ENCODE results near the gene CLK2. TPM values are rescaled to one million over a fixed set of nuclear protein-coding genes. Genes with fewer than 3 reads are reported as not detected.

Gene CLK2
- total and polyA plus RNA-seq, 2 experiments from 2014 or later, result 27.2 to 54.6 TPM

Other genes starting within 250 kb of the CLK2 start
- gene DCST2, start 239.7 kb downstream of the CLK2 start, total RNA-seq (2014; rRNA removed; shearing (Covaris generic)), result not detected in 2 replicates
- gene DCST2, start 239.7 kb downstream of the CLK2 start, polyA plus RNA-seq (2016; fragmentation: Nextera tagmentation; extraction: Ambion mirVana), result 0.28 and 0.78 TPM in 2 replicates
- not detected in 2 replicates for gene DCST1, start 239.7 kb downstream of the CLK2 start, total RNA-seq (2014; rRNA removed; shearing (Covaris generic))
- gene DCST1, start 239.7 kb downstream of the CLK2 start, polyA plus RNA-seq (2016; fragmentation: Nextera tagmentation; extraction: Ambion mirVana), result not detected in 2 replicates
- gene ADAM15, start 222.2 kb downstream of the CLK2 start, total RNA-seq (2014; rRNA removed; shearing (Covaris generic)), result 25.9 and 31.1 TPM in 2 replicates
- 24.2 and 25.9 TPM in 2 replicates for gene ADAM15, start 222.2 kb downstream of the CLK2 start, polyA plus RNA-seq (2016; fragmentation: Nextera tagmentation; extraction: Ambion mirVana)
- gene EFNA4, start 209.8 kb downstream of the CLK2 start, total RNA-seq (2014; rRNA removed; shearing (Covaris generic)), result 22.9 and 25.0 TPM in 2 replicates
- 11.1 and 16.4 TPM in 2 replicates for gene EFNA4, start 209.8 kb downstream of the CLK2 start, polyA plus RNA-seq (2016; fragmentation: Nextera tagmentation; extraction: Ambion mirVana)
- 13.6 and 14.5 TPM in 2 replicates for gene EFNA3, start 194.7 kb downstream of the CLK2 start, total RNA-seq (2014; rRNA removed; shearing (Covaris generic))
- gene EFNA3, start 194.7 kb downstream of the CLK2 start, polyA plus RNA-seq (2016; fragmentation: Nextera tagmentation; extraction: Ambion mirVana), result 10.3 and 13.5 TPM in 2 replicates
- gene EFNA1, start 145.6 kb downstream of the CLK2 start, total RNA-seq (2014; rRNA removed; shearing (Covaris generic)), result 2.1 and 5.1 TPM in 2 replicates
- 3.2 and 5.1 TPM in 2 replicates for gene EFNA1, start 145.6 kb downstream of the CLK2 start, polyA plus RNA-seq (2016; fragmentation: Nextera tagmentation; extraction: Ambion mirVana)
- 30.0 and 50.5 TPM in 2 replicates for gene SLC50A1, start 137.7 kb downstream of the CLK2 start, total RNA-seq (2014; rRNA removed; shearing (Covaris generic))
- gene SLC50A1, start 137.7 kb downstream of the CLK2 start, polyA plus RNA-seq (2016; fragmentation: Nextera tagmentation; extraction: Ambion mirVana), result 63.9 and 65.4 TPM in 2 replicates
- gene DPM3, start 133.0 kb downstream of the CLK2 start, total RNA-seq (2014; rRNA removed; shearing (Covaris generic)), result 13.6 and 19.2 TPM in 2 replicates
- 71.4 and 76.5 TPM in 2 replicates for gene DPM3, start 133.0 kb downstream of the CLK2 start, polyA plus RNA-seq (2016; fragmentation: Nextera tagmentation; extraction: Ambion mirVana)
- 101 and 106 TPM in 2 replicates for gene KRTCAP2, start 100.2 kb downstream of the CLK2 start, total RNA-seq (2014; rRNA removed; shearing (Covaris generic))
- gene KRTCAP2, start 100.2 kb downstream of the CLK2 start, polyA plus RNA-seq (2016; fragmentation: Nextera tagmentation; extraction: Ambion mirVana), result 579 and 628 TPM in 2 replicates
- 15.4 and 18.8 TPM in 2 replicates for gene TRIM46, start 99.7 kb downstream of the CLK2 start, total RNA-seq (2014; rRNA removed; shearing (Covaris generic))
- 7.4 and 8.1 TPM in 2 replicates for gene TRIM46, start 99.7 kb downstream of the CLK2 start, polyA plus RNA-seq (2016; fragmentation: Nextera tagmentation; extraction: Ambion mirVana)
- 1.2 and 6.3 TPM in 2 replicates for gene THBS3, start 65.6 kb downstream of the CLK2 start, total RNA-seq (2014; rRNA removed; shearing (Covaris generic))
- 4.3 and 5.0 TPM in 2 replicates for gene THBS3, start 65.6 kb downstream of the CLK2 start, polyA plus RNA-seq (2016; fragmentation: Nextera tagmentation; extraction: Ambion mirVana)
- 66.7 and 77.7 TPM in 2 replicates for gene MTX1, start 64.8 kb downstream of the CLK2 start, total RNA-seq (2014; rRNA removed; shearing (Covaris generic))
- gene MTX1, start 64.8 kb downstream of the CLK2 start, polyA plus RNA-seq (2016; fragmentation: Nextera tagmentation; extraction: Ambion mirVana), result 106 and 109 TPM in 2 replicates
- gene ENTREP3, start 18.0 kb downstream of the CLK2 start, total RNA-seq (2014; rRNA removed; shearing (Covaris generic)), result 34.7 and 46.3 TPM in 2 replicates
- gene ENTREP3, start 18.0 kb downstream of the CLK2 start, polyA plus RNA-seq (2016; fragmentation: Nextera tagmentation; extraction: Ambion mirVana), result 18.6 and 19.5 TPM in 2 replicates
- 47.2 and 52.5 TPM in 2 replicates for gene SCAMP3, start 11.1 kb downstream of the CLK2 start, total RNA-seq (2014; rRNA removed; shearing (Covaris generic))
- gene SCAMP3, start 11.1 kb downstream of the CLK2 start, polyA plus RNA-seq (2016; fragmentation: Nextera tagmentation; extraction: Ambion mirVana), result 38.3 and 50.5 TPM in 2 replicates
- gene HCN3, start 4.0 kb upstream of the CLK2 start, total RNA-seq (2014; rRNA removed; shearing (Covaris generic)), result 3.5 and 4.9 TPM in 2 replicates
- gene HCN3, start 4.0 kb upstream of the CLK2 start, polyA plus RNA-seq (2016; fragmentation: Nextera tagmentation; extraction: Ambion mirVana), result 3.4 and 4.6 TPM in 2 replicates
- gene PKLR, start 27.9 kb upstream of the CLK2 start, total RNA-seq (2014; rRNA removed; shearing (Covaris generic)), result 3.3 and 3.7 TPM in 2 replicates
- gene PKLR, start 27.9 kb upstream of the CLK2 start, polyA plus RNA-seq (2016; fragmentation: Nextera tagmentation; extraction: Ambion mirVana), result 1.5 and 2.0 TPM in 2 replicates
- gene FDPS, start 35.4 kb upstream of the CLK2 start, total RNA-seq (2014; rRNA removed; shearing (Covaris generic)), result 274 and 287 TPM in 2 replicates
- gene FDPS, start 35.4 kb upstream of the CLK2 start, polyA plus RNA-seq (2016; fragmentation: Nextera tagmentation; extraction: Ambion mirVana), result 366 and 373 TPM in 2 replicates
- 57.6 and 87.7 TPM in 2 replicates for gene RUSC1, start 47.4 kb upstream of the CLK2 start, total RNA-seq (2014; rRNA removed; shearing (Covaris generic))
- gene RUSC1, start 47.4 kb upstream of the CLK2 start, polyA plus RNA-seq (2016; fragmentation: Nextera tagmentation; extraction: Ambion mirVana), result 48.2 and 53.4 TPM in 2 replicates